ENCODE measurements around the gene BMP4.
A peak's percentile ranks its signal among the peaks of the same experiment; 100 is the strongest.

Gene BMP4

GRCh38 chr14:53946404-53947093, 10.1 kb downstream of the BMP4 start:
- no peak for DNase-seq (ENCODE audit: low spot score)

- DNase-seq (ENCODE audit: low spot score) = no peak
Measured at GRCh38 chr14:53946071-53946403, 10.6 kb downstream of the BMP4 start.

- DNase-seq (ENCODE audit: low spot score) = no peak
Measured at GRCh38 chr14:53943751-53944083, 12.9 kb downstream of the BMP4 start.

GRCh38 chr14:53942970-53943750, 13.5 kb downstream of the BMP4 start:
- DNase-seq (ENCODE audit: low spot score) = no peak

- DNase-seq (ENCODE audit: low spot score) = no peak
Measured at GRCh38 chr14:53938136-53938837, 18.3 kb downstream of the BMP4 start.

- no peak for DNase-seq (ENCODE audit: low spot score)
Measured at GRCh38 chr14:53934778-53935414, 21.7 kb downstream of the BMP4 start.

- no peak for DNase-seq (ENCODE audit: low spot score)
Measured at GRCh38 chr14:53932966-53933365, 23.7 kb downstream of the BMP4 start.

GRCh38 chr14:53929871-53930715, 26.5 kb downstream of the BMP4 start:
- DNase-seq (ENCODE audit: low spot score) = no peak

- no peak for DNase-seq (ENCODE audit: low spot score)
Measured at GRCh38 chr14:53927171-53927570, 29.5 kb downstream of the BMP4 start.

- DNase-seq (ENCODE audit: low spot score) = no peak
Measured at GRCh38 chr14:53925201-53925766, 31.3 kb downstream of the BMP4 start.

- peak; percentile 13 for DNase-seq (ENCODE audit: low spot score)
Measured at GRCh38 chr14:53924753-53925152, 31.9 kb downstream of the BMP4 start.

- no peak for DNase-seq (ENCODE audit: low spot score)
Measured at GRCh38 chr14:53921027-53921426, 35.6 kb downstream of the BMP4 start.

GRCh38 chr14:53916239-53916638, 40.4 kb downstream of the BMP4 start:
- no peak for DNase-seq (ENCODE audit: low spot score)

GRCh38 chr14:53915364-53916014, 41.1 kb downstream of the BMP4 start:
- no peak for DNase-seq (ENCODE audit: low spot score)

- no peak for DNase-seq (ENCODE audit: low spot score)
Measured at GRCh38 chr14:53912021-53912420, 44.6 kb downstream of the BMP4 start.

- no peak for DNase-seq (ENCODE audit: low spot score)
Measured at GRCh38 chr14:53908416-53908815, 48.2 kb downstream of the BMP4 start.

- no peak for DNase-seq (ENCODE audit: low spot score)
Measured at GRCh38 chr14:53902307-53902706, 54.3 kb downstream of the BMP4 start.

- DNase-seq (ENCODE audit: low spot score) = no peak
Measured at GRCh38 chr14:53900499-53900898, 56.1 kb downstream of the BMP4 start.
